Subcutaneous adipose tissue (tissue), 4 donors: Measurements from ENCODE around the gene FAM236D. TPM values are rescaled to one million over a fixed set of nuclear protein-coding genes. Genes with fewer than 3 reads are reported as not detected.
"Not testable (repeated sequence)": the region's sequence is repeated elsewhere in the genome, so short reads cannot be mapped to it uniquely, and the experiment has no call there.

ENCODE experiments used
- total RNA-seq, 4 donors: library from RNA; depleted of rRNA; stranded (reverse); fragments of >200 nt; gene quantifications; one replicate each; pipeline ENCODE4 v1.1.0, GENCODE V29; 2016
- TF ChIP-seq, protein P1 (sequence below): fragments of 450-650 bp; IDR thresholded peaks from one replicate; pipeline ENCODE4 v1.5.1; 2016; ENCODE audit warnings: low read depth, mild to moderate bottlenecking, control low read depth, antibody characterized with exemption, moderate library complexity

The FAM236D gene
- total RNA-seq = not detected

DNA sequence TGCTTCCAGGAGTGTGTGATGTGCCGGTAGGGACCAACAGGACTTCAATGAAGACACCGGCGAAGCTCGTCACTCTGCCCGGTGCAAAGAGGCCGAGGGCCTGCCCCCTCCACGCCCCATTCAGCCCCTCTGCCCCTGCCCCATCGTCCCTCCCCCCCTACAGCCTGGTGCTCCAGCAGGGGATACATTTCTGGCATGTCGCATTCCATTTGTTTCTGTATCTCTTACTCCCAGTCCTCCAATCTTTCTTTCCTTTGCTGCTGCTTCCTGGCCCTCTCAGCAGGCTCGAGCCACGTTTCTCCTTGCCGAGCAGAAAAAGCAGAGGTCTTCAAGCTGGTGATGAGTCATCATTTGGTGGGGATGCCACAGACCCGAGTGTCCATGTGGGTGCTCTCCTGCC lies at the start of gene FAM236D:
Gene FAM236D (minus strand): TSS at position 101 of the 400 bp plus-strand sequence. CDS start 100 bp downstream, at position 1.
- TF ChIP-seq, protein P1, sequence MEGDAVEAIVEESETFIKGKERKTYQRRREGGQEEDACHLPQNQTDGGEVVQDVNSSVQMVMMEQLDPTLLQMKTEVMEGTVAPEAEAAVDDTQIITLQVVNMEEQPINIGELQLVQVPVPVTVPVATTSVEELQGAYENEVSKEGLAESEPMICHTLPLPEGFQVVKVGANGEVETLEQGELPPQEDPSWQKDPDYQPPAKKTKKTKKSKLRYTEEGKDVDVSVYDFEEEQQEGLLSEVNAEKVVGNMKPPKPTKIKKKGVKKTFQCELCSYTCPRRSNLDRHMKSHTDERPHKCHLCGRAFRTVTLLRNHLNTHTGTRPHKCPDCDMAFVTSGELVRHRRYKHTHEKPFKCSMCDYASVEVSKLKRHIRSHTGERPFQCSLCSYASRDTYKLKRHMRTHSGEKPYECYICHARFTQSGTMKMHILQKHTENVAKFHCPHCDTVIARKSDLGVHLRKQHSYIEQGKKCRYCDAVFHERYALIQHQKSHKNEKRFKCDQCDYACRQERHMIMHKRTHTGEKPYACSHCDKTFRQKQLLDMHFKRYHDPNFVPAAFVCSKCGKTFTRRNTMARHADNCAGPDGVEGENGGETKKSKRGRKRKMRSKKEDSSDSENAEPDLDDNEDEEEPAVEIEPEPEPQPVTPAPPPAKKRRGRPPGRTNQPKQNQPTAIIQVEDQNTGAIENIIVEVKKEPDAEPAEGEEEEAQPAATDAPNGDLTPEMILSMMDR = not testable (repeated sequence)

DNA sequence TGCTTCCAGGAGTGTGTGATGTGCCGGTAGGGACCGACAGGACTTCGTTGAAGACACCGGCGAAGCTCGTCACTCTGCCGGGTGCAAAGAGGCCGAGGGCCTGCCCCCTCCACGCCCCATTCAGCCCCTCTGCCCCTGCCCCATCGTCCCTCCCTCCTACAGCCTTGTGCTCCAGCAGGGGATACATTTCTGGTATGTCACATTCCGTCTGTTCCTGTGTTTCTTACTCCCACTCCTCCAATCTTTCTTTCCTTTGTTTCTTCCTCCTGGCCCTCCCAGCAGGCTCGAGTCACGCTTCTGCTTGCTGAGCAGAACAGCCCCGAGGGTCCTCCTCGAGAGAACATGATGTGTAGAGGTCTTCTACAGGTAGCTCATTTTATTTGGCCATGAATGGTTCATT lies 25.4 kb downstream of the FAM236D start, which contains the start of gene FAM236B:
Gene FAM236B (minus strand): TSS at position 101 of the 400 bp plus-strand sequence. CDS start 100 bp downstream, at position 1.
- TF ChIP-seq, protein P1 = not testable (repeated sequence)

DNA sequence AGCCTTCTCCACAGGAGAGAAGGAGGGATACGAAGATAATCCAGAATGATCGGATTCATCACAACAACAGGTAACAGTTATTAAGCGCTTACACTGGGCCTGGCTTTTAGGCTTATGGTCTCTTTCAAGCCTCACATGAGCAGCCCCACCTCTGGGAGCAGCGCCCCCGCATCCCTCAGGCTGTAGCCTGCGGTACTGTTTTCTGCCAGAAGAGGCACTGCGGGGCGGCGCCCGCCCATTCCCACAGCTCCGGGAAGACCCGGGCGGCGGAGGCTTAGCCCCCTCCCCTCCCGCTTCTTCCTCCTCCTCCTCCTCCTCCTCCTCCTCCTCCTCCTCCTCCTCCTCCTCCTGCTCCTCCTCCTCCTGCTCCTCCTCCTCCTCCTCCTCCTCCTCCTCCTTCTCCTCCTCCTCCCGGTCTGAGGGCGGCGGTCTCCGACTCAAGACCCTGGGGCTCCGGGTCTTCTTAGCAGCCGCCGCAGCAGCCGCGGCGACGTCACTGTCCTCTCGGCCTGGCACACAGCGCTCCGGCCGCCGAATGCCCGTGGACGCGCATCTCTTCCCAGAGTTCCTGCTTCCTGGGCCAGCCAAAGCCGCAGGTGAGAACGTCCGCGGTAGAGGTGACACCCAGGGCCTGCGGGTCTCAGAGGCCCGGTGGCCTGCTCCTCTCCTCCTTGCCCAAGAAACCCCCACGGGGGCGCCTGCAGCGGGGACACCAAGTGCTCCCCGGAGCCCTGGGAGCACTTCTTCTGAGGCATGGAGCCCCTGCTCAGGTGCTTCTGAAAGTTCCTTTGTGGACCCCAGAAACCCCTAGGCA lies 31.1 kb downstream of the FAM236D start, which contains the start of gene DMRTC1B:
Gene DMRTC1B (plus strand): TSS at position 238 of the 814 bp plus-strand sequence. CDS start 68,246 bp downstream, outside the sequence.
- TF ChIP-seq, protein P1 = not testable (repeated sequence)

Other genes with a start within 250 kb of the FAM236D start
- 10 to 100 TPM; 26.2 to 34.0 (median 31.5) TPM for gene HDAC8, start 235.4 kb downstream of the FAM236D start, total RNA-seq
- 1 to 10 TPM; 3.3 to 6.5 (median 4.4) TPM for gene PHKA1, start 93.9 kb downstream of the FAM236D start, total RNA-seq
- gene DMRTC1B, start 31.3 kb downstream of the FAM236D start, total RNA-seq = not detected
- gene FAM236B, start 25.6 kb downstream of the FAM236D start, total RNA-seq = not detected
- gene FAM236C, start 104.4 kb upstream of the FAM236D start, total RNA-seq = not detected
- gene FAM236A, start 130.0 kb upstream of the FAM236D start, total RNA-seq = not detected
- gene DMRTC1, start 135.6 kb upstream of the FAM236D start, total RNA-seq = not detected
- gene PABPC1L2B, start 194.7 kb upstream of the FAM236D start, total RNA-seq = not detected